IPS-NIHi7 (cell line): ENCODE results near the gene PGP.

Experiments used
- DNase-seq: peaks from one replicate; pipeline ENCODE4 v3.0.0; 2012; ENCODE audit warnings: mixed read lengths; ENCODE audit errors: extremely low spot score

Gene PGP

DNA sequence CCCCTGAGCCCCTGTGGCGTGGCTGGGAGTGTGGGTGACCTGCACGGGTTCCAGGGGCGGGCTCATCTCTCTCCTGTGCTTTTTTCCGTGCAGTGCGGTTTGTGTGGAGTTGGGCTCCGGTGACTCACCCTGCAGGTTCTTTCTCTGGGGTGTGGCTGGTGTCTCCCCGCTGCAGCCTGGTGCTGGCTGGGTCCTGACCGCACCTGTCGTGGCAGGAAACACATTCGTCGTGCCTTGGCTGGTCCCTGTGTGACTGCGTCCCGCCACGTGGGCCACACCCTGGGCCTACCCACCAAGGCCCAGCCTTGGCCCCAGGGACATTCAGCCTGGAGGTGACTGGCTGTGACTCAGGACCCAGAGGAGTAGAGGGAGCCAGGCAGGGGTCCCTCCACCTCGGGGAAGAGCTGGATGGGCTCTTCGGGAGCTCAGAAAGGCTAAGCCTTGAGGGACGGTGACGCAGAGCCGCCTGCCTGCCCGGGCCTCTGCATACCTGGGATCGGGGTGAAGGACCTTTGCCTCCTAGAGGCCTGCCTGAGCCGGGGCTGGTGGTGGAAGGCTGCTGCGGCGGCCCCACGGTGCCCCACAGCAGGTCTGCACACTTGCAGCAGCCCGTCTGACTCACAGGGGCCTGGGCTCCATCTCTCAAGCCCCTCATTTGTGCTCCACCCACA, 51.3 kb downstream of the PGP start:
- DNase-seq: no peak

GRCh38 chr16:2162676-2163118, 51.9 kb downstream of the PGP start:
- no peak for DNase-seq

DNA sequence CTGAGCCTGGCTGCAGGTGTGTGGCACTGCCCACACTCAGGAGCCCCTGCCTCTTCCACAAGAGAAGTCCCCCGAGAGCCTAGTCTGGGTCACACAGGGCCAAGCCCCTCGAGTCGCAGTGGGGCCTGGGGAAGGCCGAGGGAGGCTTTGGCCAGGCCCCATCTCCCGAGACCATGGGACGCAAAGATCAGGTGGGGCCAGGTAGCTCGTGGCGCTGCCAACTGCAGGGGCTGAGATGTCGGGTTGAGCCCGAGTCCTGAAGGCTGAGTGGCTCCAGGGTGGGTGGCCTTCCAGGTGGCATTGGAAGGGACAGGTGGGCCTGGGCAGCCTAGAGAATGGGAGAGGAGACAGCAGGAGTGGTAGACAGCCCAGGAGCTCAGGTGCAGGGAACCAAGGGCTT, 52.7 kb downstream of the PGP start:
- DNase-seq: no peak
